ENCODE data around the gene PLTP.

The PLTP gene

GRCh38 chr20:45940053-45940452 lies 28.1 kb upstream of the PLTP start:
- TF ChIP-seq CTCF (IDR thresholded peaks at IDR 0.05): no peak

- TF ChIP-seq CTCF (IDR thresholded peaks at IDR 0.05): no peak
These were observed 26.9 kb upstream of the PLTP start for GRCh38 chr20:45938727-45939438.

- TF ChIP-seq CTCF (IDR thresholded peaks at IDR 0.05): no peak
These were observed 25.8 kb upstream of the PLTP start for GRCh38 chr20:45937765-45938164.

- TF ChIP-seq CTCF (IDR thresholded peaks at IDR 0.05): no peak
These were observed 23.6 kb upstream of the PLTP start for GRCh38 chr20:45935416-45936046.

- no peak for TF ChIP-seq CTCF (IDR thresholded peaks at IDR 0.05)
These were observed 22.8 kb upstream of the PLTP start, which contains the start of gene PCIF1 for GRCh38 chr20:45934586-45935415. PCIF1 (plus strand) TSS chr20:45934683; CDS start chr20:45939000, 4,317 bp downstream.

GRCh38 chr20:45934046-45934585 lies 22.2 kb upstream of the PLTP start:
- TF ChIP-seq CTCF (IDR thresholded peaks at IDR 0.05): no peak

GRCh38 chr20:45933266-45934045 lies 21.5 kb upstream of the PLTP start:
- TF ChIP-seq CTCF (IDR thresholded peaks at IDR 0.05): peak; percentile 54

Measured in LNCAP (cell line).